ENCODE results near the gene MAPK14.

- TF ChIP-seq FOXK2 (IDR thresholded peaks at IDR 0.05) (no peak), FOXM1 (IDR thresholded peaks at IDR 0.05; ENCODE audit: borderline replicate concordance) (no peak), ELF4 (IDR thresholded peaks at IDR 0.05) (no peak), BHLHE40 (IDR thresholded peaks at IDR 0.05; ENCODE audit: borderline replicate concordance) (no peak), SP1 (IDR thresholded peaks at IDR 0.05) (no peak), FOXA1 (IDR thresholded peaks at IDR 0.05) (no peak), CTBP1 (IDR thresholded peaks at IDR 0.05; ENCODE audit: borderline replicate concordance) (no peak), ZNF384 (IDR thresholded peaks at IDR 0.05) (no peak), ARNT (IDR thresholded peaks at IDR 0.05) (no peak), PKNOX1 (IDR thresholded peaks at IDR 0.05) (no peak), L3MBTL2 (conservative IDR thresholded peaks at IDR 0.05) (no peak), HDGF (IDR thresholded peaks at IDR 0.05; ENCODE audit: borderline replicate concordance) (no peak), TARDBP (IDR thresholded peaks at IDR 0.05) (no peak)
Observed at GRCh38 chr6:36069573-36069972, 42.0 kb downstream of the MAPK14 start.
